GM18858 (cell line): Measurements from ENCODE around the gene CTNND2.

Experiments used
- ATAC-seq: cut with Tn5 transposase; IDR thresholded peaks from one replicate; pipeline ENCODE4 v1.9.1; 2021; ENCODE audit not compliant: unreplicated experiment

CTNND2 gene

GRCh38 chr5:11531811-11532555 lies 372.3 kb downstream of the CTNND2 start:
- no peak for ATAC-seq

- ATAC-seq = no peak
Observed at GRCh38 chr5:11528720-11529119, 375.5 kb downstream of the CTNND2 start.

DNA sequence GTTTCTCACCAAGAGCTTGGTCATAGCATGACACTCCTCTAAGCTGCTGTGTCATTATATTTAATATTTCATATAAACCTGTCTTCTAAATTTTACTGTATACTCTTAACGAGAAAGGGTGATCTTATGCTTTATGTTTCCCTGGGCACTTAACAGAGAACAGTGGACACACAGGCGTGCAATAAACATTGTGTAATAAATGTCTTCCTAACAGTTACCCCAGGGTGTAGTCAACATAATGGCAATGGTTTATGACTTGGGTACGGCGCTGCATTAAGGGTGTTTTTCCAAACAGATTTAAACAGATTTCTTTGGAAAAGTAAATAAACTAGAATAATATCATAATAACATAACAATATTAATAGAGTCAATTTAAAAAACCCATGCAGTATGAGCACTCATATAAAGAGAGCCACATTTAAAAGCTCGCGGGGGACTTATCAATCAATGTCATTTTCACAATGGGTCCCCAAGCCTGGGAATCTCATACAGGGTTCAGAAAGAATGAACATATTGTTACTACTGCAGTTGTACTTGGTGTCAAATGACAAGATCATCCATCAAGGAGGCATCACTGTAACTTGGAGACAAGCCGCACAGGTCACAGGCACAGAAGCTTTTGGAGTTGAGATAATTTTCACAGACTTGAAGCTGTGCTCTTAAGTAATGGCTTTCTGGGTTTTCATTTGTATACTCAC lies 376.4 kb downstream of the CTNND2 start:
- ATAC-seq = no peak

- ATAC-seq = no peak
Observed at GRCh38 chr5:11525020-11525419, 379.2 kb downstream of the CTNND2 start.

- no peak for ATAC-seq
Observed at GRCh38 chr5:11524188-11524587, 380.1 kb downstream of the CTNND2 start.

DNA sequence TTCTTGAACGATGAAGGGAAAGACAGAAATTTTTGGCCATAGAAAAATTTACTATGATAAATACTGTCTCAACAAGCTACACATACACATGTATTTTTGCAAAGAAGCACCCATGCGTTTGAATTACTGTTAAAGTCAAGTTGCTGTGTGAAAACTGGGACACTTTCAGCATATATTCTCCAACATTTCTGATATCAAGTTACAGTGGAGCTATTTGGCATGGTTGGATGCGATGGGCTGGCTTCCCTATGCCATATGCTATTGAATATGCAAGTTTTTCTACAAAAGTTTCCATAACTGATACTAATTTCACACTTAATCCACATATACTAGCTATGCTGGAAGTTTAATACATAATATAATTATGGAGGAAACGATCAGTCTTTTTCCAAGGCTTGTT lies 381.4 kb downstream of the CTNND2 start:
- ATAC-seq = no peak

DNA sequence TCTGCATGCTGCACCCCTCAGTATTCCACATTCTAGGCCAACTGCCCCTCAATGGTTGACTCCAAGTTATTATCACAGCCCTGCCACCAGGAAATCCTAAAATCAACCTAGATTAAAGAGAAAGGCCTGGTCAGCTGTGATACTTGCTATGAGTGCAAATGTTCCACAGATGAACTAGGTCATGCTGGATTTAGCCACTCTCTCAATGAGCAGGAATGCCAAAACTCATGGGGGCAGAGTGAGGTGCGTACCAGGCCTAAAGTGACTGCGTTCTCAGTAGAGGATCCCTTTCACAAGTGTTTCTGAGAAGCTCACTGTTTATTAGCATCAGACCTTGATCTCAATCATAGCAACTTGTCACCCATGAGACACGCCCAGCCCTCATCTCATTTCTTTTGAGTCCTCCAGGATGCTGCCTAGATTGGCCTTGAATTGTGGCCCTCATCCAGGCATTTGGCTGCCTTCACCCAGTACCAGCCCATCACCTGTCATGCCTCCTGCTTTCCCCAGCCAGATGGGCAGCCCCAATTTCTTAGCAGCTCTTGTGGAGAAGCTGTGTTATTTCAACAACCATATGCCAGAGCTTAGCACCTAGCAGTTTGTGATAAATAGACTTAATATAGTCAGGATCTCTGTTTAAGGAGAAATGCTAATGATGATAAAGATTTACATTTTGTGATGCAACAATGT lies 383.9 kb downstream of the CTNND2 start:
- no peak for ATAC-seq

DNA sequence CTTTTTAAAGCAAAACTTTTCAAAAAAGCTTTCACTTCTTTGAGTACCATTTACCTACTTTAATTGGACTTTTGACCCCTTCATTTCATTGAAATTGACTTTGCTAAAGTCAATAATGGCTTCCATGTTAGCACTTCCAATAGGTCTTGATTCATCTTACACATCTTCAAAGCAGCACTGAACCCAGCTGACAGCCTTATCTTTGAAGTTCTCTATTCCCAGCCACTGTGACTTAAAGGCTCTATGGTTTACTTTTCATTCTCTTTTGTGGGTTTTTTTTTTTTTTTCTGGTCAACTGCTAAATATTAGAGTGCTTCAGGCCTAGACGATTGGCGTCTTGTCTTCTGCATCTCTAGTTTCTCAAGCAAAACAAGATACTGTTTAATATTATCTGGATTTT lies 385.0 kb downstream of the CTNND2 start:
- no peak for ATAC-seq

- ATAC-seq = no peak
Observed at GRCh38 chr5:11518676-11519075, 385.6 kb downstream of the CTNND2 start.

DNA sequence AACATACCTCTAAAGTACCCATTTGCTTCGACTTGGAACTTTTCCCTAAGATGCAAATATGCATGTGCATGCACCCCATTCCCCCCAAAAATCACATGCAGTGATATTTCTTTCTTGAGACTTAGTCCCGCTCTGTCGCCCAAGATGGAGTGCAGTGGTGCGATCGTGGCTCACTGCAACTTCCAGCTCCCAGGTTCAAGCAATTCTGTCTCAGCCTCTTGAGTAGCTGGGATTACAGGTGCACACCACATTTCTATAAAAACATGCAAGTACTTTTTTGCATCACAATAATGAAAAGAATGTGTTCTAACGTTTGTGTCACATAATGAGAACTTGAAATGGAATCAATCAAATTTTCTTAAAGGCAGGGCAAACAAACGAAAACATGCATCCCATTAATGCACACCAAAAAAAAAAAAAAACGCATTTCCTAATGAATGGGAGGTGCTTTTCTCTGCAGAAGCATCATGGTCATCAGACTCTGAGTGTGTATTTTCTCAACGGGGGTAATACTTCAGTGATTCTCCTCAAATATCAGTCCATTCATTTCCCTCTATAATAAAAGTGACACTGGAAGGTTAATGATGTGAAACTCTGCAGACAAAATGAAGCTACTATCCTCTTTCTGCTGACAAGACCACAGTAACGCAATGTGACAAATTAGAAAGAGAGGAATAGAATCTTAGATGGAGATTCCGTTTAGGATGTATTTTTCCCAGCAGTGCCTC lies 389.4 kb downstream of the CTNND2 start:
- no peak for ATAC-seq

DNA sequence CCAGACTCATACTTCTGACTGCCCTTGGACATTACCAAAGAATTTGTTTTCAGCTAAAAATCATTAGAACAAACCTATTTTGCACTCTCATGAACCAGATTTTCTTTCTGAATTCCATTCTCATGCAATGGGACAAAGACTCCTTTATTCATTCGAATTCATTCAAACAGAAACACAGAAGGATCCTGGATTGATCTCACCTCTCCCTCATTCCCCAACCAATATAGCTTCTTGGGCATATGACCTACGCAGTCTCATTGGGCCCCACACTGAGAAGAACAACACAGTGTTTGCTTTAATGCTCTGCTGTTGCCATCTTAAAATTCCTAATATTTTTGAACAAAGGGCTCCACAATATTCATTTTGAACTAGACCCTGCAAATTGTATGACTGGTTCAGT lies 392.4 kb downstream of the CTNND2 start:
- no peak for ATAC-seq

DNA sequence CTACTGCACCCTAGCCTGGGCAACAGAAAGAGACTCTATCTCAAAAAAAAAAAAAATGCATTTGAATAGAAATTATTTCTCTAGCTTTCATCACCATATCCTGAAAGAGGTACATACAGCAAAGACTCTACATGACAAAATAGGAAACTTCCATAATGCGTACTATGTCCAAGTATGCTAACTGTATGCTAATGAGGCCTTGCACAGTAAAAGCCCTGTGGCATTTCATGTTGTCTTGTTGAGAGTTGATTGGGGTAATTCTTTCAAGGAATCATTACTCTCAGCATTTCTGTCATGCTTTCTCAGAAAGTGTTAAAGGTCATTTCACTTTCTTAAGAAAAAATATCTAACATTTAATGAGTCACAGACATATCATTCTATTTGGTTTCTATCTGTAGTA lies 393.4 kb downstream of the CTNND2 start:
- ATAC-seq = no peak

DNA sequence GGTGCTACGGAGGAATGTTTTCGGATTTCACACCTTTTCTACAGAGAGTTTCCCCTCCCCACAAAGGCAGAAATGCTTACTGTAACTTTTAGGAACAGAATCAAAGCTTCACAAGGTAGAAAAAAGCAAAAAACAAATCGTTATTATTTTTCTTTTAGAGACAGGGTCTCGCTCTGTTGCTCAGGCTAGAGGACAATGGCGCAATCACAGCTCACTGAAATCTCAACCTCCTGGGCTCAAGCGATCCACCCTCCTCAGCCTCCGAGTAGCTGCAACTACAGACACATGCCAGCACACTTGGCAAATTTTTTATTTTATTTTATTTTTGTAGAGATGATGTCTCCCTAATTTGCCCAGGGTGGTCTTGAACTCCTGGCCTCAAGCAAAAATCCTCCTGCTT lies 394.5 kb downstream of the CTNND2 start:
- ATAC-seq = no peak

DNA sequence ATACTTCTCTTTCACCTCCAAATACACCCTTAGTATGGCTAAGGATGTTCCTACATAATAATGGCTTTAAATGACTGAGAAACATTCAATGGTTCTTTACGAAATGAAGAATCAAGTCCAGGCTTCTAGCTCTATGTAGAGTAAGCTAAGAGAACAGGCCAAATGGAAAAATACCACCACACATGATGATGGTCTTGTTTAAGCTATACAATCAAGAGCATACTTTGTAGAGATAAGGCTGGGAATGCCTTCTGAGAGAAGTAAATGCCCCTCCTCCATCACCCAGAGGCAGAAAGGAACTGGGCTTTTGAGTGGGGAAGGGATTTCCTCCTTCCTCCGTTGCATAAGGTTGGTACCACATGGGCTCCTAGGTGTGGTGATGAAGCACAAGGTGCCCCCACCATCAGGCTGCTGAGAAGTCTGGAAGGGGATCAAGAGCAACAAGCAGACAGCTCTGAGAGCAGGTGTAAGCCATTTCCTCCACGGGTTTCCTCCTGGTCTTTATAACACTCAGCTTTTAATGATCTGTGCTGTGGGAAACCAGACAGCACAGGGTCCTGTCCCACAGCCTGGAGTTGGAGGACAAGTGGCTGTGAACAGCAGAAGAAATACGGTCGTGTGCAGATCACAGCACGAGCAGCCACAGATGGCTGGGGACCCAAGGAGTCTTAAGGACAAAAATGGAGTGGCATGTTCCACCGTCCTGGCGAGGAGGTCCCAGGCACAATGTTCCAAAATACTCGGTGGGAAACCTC lies 396.9 kb downstream of the CTNND2 start:
- ATAC-seq = no peak

GRCh38 chr5:11504886-11505193 lies 399.4 kb downstream of the CTNND2 start:
- ATAC-seq = no peak

DNA sequence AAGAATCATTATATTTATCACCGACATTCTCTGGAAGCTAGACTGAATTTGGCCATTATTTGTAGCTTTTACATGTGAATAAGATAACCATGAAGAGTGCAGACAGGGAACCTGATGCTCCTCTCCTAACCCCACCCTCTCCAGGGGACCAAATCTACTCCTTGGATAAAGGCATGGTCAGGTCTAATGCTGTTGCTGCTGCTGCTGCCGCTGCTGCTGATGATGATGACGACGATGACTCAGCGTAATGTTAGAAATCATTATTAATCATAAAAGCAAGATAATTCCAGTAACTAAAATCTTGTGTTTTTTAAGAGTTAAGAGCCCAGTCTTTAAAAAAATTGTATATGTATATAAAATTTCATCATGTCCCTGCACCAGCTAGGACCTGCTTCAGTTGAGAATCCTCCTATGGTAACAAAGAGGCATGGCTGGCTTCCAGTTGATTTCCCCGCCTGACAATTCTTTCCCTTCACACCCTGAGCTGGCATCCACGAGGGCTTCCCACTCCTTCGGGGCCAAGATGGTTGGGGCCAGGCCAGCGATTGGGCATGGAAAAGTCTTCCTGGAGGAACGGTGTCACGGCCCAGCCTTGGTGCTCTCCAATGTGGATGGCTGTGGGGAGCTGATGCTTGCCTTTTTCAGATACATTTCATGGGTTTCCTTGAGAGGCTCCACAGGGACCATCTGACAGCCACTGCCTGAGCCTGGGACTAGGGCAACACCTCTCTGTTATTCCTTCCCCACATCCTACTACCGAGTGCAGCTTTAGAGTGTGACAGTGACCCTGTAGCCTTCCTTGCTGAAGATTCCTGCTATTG lies 400.0 kb downstream of the CTNND2 start:
- no peak for ATAC-seq

DNA sequence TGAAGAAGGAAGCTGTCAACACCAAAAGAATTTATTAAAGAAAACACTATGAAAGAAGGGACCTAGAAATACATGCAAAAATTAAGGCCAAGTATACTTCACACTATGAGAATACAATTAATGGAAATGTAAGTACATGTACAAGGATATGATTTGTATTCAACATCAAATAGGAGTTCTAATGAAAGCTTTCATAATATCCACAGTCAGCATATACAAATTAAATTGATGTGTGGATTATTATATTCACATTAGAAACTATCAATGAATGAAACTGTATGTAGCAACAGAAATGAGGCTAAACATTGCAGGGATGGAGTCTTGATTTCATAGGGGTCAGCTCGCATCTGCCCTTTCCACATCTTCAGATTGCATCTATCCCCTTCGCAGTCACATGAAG lies 401.5 kb downstream of the CTNND2 start:
- no peak for ATAC-seq

DNA sequence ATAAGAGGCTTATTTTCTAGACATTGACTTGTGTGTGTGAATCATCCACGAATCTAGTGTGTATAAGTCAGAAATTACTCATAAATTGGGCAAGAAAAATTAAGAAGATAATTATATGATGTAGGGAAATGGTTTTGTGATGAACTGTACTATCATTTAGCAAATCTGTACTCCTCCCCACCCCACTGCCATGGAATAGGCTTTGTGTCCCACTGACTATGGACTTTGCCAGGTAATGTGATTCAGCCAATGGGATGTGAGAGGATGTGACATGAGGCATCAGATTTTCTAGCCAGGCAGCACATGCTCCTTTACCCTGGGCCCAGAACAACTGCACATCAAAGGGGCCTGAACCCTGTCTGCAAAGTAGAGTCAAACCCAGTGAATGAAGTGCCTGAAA lies 406.6 kb downstream of the CTNND2 start:
- ATAC-seq = no peak

DNA sequence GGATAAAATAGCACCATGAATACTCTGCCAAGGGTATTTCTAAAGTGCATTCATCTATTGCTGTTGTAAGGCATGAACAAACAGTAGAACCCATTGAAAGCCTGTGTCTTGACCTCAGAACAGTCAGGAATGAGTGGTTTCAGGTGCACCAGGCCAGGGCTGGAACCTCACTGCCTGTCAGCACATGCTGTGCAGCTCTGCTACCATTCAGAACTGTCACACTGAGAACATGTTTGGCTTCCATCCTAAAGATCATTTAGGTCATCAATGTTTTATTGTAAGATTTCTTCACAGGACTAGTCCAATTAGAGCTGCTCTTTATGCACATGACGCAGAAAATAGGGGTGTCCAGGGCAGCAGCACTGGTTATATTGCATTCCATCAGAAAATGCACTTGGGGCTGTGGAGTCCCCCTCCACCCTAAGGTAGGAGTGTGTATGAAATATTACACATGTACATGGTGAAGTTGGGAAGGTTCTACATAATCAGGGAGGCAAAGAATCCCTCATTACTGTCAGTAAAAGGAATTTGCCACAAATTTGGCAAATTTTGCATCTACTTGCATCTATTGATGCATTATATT lies 408.0 kb downstream of the CTNND2 start:
- no peak for ATAC-seq

DNA sequence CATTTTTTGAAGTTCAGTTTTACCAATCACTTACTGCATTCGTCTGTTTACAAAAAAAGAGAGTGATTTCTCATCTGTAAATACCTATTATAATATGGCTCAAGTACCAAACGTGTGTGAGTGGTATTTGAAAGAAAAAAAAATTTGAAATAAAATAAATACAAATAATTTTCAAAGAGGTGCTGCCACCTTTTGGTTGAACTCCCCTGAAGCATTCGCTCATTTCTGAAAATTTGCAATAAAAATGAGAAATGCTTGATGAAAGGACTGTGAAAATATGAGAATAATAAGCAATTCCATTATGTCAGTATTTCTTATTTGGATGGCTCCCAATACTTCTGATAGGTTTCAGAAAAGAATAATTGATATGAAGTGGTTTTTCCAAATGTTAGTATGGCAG lies 409.9 kb downstream of the CTNND2 start:
- ATAC-seq = no peak
